Right cardiac atrium (tissue), 5 donors: ENCODE data around the gene TRIM33. TPM values are rescaled to one million over a fixed set of nuclear protein-coding genes. Genes with fewer than 3 reads are reported as not detected.
"Not testable (repeated sequence)": the region's sequence is repeated elsewhere in the genome, so short reads cannot be mapped to it uniquely, and the experiment has no call there.

ENCODE experiments used
- ATAC-seq, 2 donors: fragments of 200-7000 bp; cut with Tn5 transposase; one replicate each; pipeline versions ENCODE4 v1.8.0 to v1.9.1; 2020; ENCODE audit warnings: moderate library complexity in 2 of 2, mild to moderate bottlenecking in 1 of 2
- DNase-seq, 3 donors: peaks; one replicate each; pipeline ENCODE4 v3.0.0-alpha.2; 2020
- H3K27ac ChIP-seq: one replicate; pipeline ENCODE4 v1.5.1; 2013; ENCODE audit warnings: mild to moderate bottlenecking, low read length, control low read depth, moderate library complexity
- H3K27me3 ChIP-seq: one replicate; pipeline ENCODE4 v1.6.1; 2013; ENCODE audit not compliant: control insufficient read depth, insufficient read depth
- H3K4me1 ChIP-seq: one replicate; pipeline ENCODE4 v1.6.1; 2013; ENCODE audit warnings: low read length; ENCODE audit not compliant: control insufficient read depth, insufficient read depth
- H3K4me3 ChIP-seq: one replicate; pipeline ENCODE4 v1.5.1; 2013; ENCODE audit warnings: low read length, control low read depth
- H3K9me3 ChIP-seq: one replicate; pipeline ENCODE4 v1.6.1; 2013; ENCODE audit warnings: low read length; ENCODE audit not compliant: control insufficient read depth
- WGBS: extraction: QIAGEN DNeasy Blood & Tissue Kit; methylation state at CpG from one replicate; pipeline ENCODE4 v1.1.7; 2013; 5-methylcytosine and 5-hydroxymethylcytosine counted together
- intact Hi-C, 4 donors: fragments of 100-400 bp; cut with DNase I; formaldehyde crosslinking; loops; one replicate each; pipeline versions ENCODE4 v1.11.0 to v1.14.0; 2022 to 2023
- polyA plus RNA-seq: library from polyadenylated mRNA; stranded (reverse); fragments of 200-250 nt; gene quantifications from one replicate; pipeline ENCODE4 v1.2.3, GENCODE V29; 2013
- total RNA-seq, 4 donors: library from RNA; stranded (reverse); fragmentation: NEBNext Ultra II Directional; extraction: Animal tissue kit (Norgen Biotek cat#: 25700); gene quantifications; one replicate each; pipeline ENCODE4 v1.2.1, GENCODE V29; 2021
- donor health status: healthy with polysubstance abuse.
- donor health status: DM: no; HTN: yes; CAD: no.
- donor health status: DM: no; HTN: no; CAD: no.
- donor health status: DM: no; HTN: yes; CAD: no; lungs with severe emphysema.
- donor health status: DM: yes; HTN: yes; CAD: no.

Gene TRIM33
- total and polyA plus RNA-seq, 5 donors, result 5.2 to 23.2 (median 18.1) TPM

GRCh38 chr1:114379358-114379757 lies 131.6 kb downstream of the TRIM33 start:
- Histone ChIP-seq H3K4me3 (no peak overlapping the region), H3K9me3 (no peaks in the 10 kb centered on the region), H3K27me3 (no peaks in the 10 kb centered on the region), H3K27ac (no peak overlapping the region), H3K4me1 (no peaks in the 10 kb centered on the region)
- WGBS, result 86% methylated on average over 2 of the region's 2 CpGs
- ATAC-seq (no peak), DNase-seq (no peak)
- intact Hi-C loops, result no loop called here

- Histone ChIP-seq H3K4me1 (no peaks in the 10 kb centered on the region), H3K27ac (no peak overlapping the region), H3K27me3 (no peaks in the 10 kb centered on the region), H3K4me3 (no peak overlapping the region), H3K9me3 (no peaks in the 10 kb centered on the region)
- intact Hi-C loops, result no loop called here
- ATAC-seq, result no peak
- DNase-seq, result no peak
These were observed 133.6 kb downstream of the TRIM33 start for GRCh38 chr1:114377356-114377755.

- H3K27me3 ChIP-seq, result no peaks in the 10 kb centered on the region
- H3K4me3 ChIP-seq, result no peak overlapping the region
- no peak for ATAC-seq
- intact Hi-C loops, result no loop called here
- no peak overlapping the region for H3K27ac ChIP-seq
- H3K4me1 ChIP-seq, result no peaks in the 10 kb centered on the region
- no peak for DNase-seq
- 36% methylated on average over 1 of the region's 1 CpG for WGBS
- H3K9me3 ChIP-seq, result no peaks in the 10 kb centered on the region
These were observed 141.1 kb downstream of the TRIM33 start for GRCh38 chr1:114369930-114370329.

GRCh38 chr1:114369266-114369919 lies 141.6 kb downstream of the TRIM33 start:
- H3K27ac ChIP-seq, DNase-seq, H3K4me1 ChIP-seq, H3K27me3 ChIP-seq, H3K9me3 ChIP-seq, H3K4me3 ChIP-seq, intact Hi-C loops, ATAC-seq: not testable (repeated sequence)
- WGBS, result 69% methylated on average over 5 of the region's 5 CpGs

GRCh38 chr1:114368560-114369255 lies 142.3 kb downstream of the TRIM33 start:
- WGBS, result 87% methylated on average over 15 of the region's 15 CpGs
- H3K4me3 ChIP-seq, result no peak overlapping the region
- H3K4me1 ChIP-seq, result no peaks in the 10 kb centered on the region
- intact Hi-C loops, result no loop called here
- DNase-seq, result no peak
- H3K9me3 ChIP-seq, result no peaks in the 10 kb centered on the region
- ATAC-seq, result no peak
- no peak overlapping the region for H3K27ac ChIP-seq
- H3K27me3 ChIP-seq, result no peaks in the 10 kb centered on the region

GRCh38 chr1:114367810-114368209 lies 143.2 kb downstream of the TRIM33 start:
- no peak for DNase-seq
- peaks cover 2% of the 10 kb centered on the region for H3K9me3 ChIP-seq
- H3K27ac ChIP-seq, result no peak overlapping the region
- no peak for ATAC-seq
- 76% methylated on average over 2 of the region's 2 CpGs for WGBS
- H3K4me1 ChIP-seq, result no peaks in the 10 kb centered on the region
- H3K4me3 ChIP-seq, result no peak overlapping the region
- H3K27me3 ChIP-seq, result no peaks in the 10 kb centered on the region
- intact Hi-C loops, result no loop called here

- H3K4me3 ChIP-seq, H3K9me3 ChIP-seq, H3K27ac ChIP-seq, DNase-seq, intact Hi-C loops, H3K27me3 ChIP-seq, ATAC-seq, H3K4me1 ChIP-seq: not testable (repeated sequence)
- 82% methylated on average over 2 of the region's 2 CpGs for WGBS
These were observed 147.8 kb downstream of the TRIM33 start for GRCh38 chr1:114363230-114363629.

GRCh38 chr1:114359791-114360190 lies 151.2 kb downstream of the TRIM33 start:
- intact Hi-C loops, result no loop called here
- no peak for ATAC-seq
- no peak overlapping the region for H3K27ac ChIP-seq
- H3K27me3 ChIP-seq, result no peaks in the 10 kb centered on the region
- H3K4me3 ChIP-seq, result no peak overlapping the region
- 39% methylated on average over 1 of the region's 1 CpG for WGBS
- no peak for DNase-seq
- H3K9me3 ChIP-seq, result peaks cover 4% of the 10 kb centered on the region
- H3K4me1 ChIP-seq, result no peaks in the 10 kb centered on the region

- 96% methylated on average over 3 of the region's 3 CpGs for WGBS
- H3K4me3 ChIP-seq, result no peak overlapping the region
- no peak for DNase-seq
- no peaks in the 10 kb centered on the region for H3K4me1 ChIP-seq
- intact Hi-C loops, result no loop called here
- no peaks in the 10 kb centered on the region for H3K9me3 ChIP-seq
- no peak overlapping the region for H3K27ac ChIP-seq
- ATAC-seq, result no peak
- H3K27me3 ChIP-seq, result no peaks in the 10 kb centered on the region
These were observed 155.8 kb downstream of the TRIM33 start for GRCh38 chr1:114355240-114355639.

- H3K27me3 ChIP-seq, result no peaks in the 10 kb centered on the region
- DNase-seq (peak; percentile 85 to 90 (median 89)), ATAC-seq (peak; percentile 82 to 95)
- 15% methylated on average over 4 of the region's 4 CpGs for WGBS
- H3K4me1 ChIP-seq, result no peaks in the 10 kb centered on the region
- intact Hi-C loops, result no loop called here
- no peak overlapping the region for H3K4me3 ChIP-seq
- no peak overlapping the region for H3K27ac ChIP-seq
- no peaks in the 10 kb centered on the region for H3K9me3 ChIP-seq
These were observed 157.7 kb downstream of the TRIM33 start for GRCh38 chr1:114353262-114353661.

- intact Hi-C loops, result no loop called here
- Histone ChIP-seq H3K4me1 (no peaks in the 10 kb centered on the region), H3K27me3 (no peaks in the 10 kb centered on the region), H3K9me3 (no peaks in the 10 kb centered on the region), H3K4me3 (no peak overlapping the region), H3K27ac (no peak overlapping the region)
- DNase-seq (peak; percentile 34 to 68 (median 63)), ATAC-seq (peak; percentile 55 to 60)
- 45% methylated on average over 6 of the region's 6 CpGs for WGBS
These were observed 158.2 kb downstream of the TRIM33 start for GRCh38 chr1:114352797-114353196.
